H1 (cell line): ENCODE data around the gene SUSD6. TPM values are rescaled to one million over a fixed set of nuclear protein-coding genes. Genes with fewer than 3 reads are reported as not detected.

Source experiments
- CTCF ChIA-PET: fragments of 300-600 bp; sonication (Branson Sonifier 250); formaldehyde crosslinking; loops from one replicate; lab custom pipeline; 2021; ENCODE audit not compliant: partially characterized antibody; lab: Charles Lee
- POLR2A ChIA-PET: fragments of 300-600 bp; sonication (Branson Sonifier 250); formaldehyde crosslinking; loops from one replicate; lab custom pipeline; 2021; ENCODE audit warnings: inconsistent platforms; ENCODE audit not compliant: partially characterized antibody; lab: Charles Lee
- DNase-seq, 2 experiments: peaks; one replicate each; pipeline versions ENCODE4 v3.0.0 to v3.0.0-alpha.2; 2010 to 2022; ENCODE audit warnings: low spot score in 2 of 2, low read depth in 1 of 2, mixed read lengths in 1 of 2
- FAIRE-seq: peaks from 2 replicates; lab custom pipeline; 2011; peaks lifted over from hg19 to GRCh38; lab: Jason Lieb, UNC
- H2AFZ ChIP-seq: 2 replicates; pipeline ENCODE4 v1.8.1; 2012; ENCODE audit warnings: low read length, inconsistent platforms
- H2AK5ac ChIP-seq: 2 replicates; pipeline ENCODE4 v1.6.1; 2013; ENCODE audit warnings: low read depth, low read length
- H2BK120ac ChIP-seq: replicated peaks from 2 replicates; pipeline ENCODE3; 2013; ENCODE audit warnings: low read depth, low read length, inconsistent platforms
- H2BK12ac ChIP-seq: 2 replicates; pipeline ENCODE4 v1.6.1; 2013; ENCODE audit warnings: low read depth, low read length
- H2BK15ac ChIP-seq: 2 replicates; pipeline ENCODE4 v1.6.1; 2013; ENCODE audit warnings: low read length
- H2BK20ac ChIP-seq: 2 replicates; pipeline ENCODE4 v1.6.1; 2013; ENCODE audit warnings: low read length
- H2BK5ac ChIP-seq: 2 replicates; pipeline ENCODE4 v1.6.1; 2013; ENCODE audit warnings: low read depth, low read length
- H3K14ac ChIP-seq: 2 replicates; pipeline ENCODE4 v1.6.1; 2013; ENCODE audit warnings: inconsistent platforms; ENCODE audit not compliant: insufficient read length
- H3K18ac ChIP-seq: 2 replicates; pipeline ENCODE4 v1.6.1; 2013; ENCODE audit warnings: low read length; ENCODE audit errors: extremely low read depth
- H3K23ac ChIP-seq: 2 replicates; pipeline ENCODE4 v1.6.1; 2013; ENCODE audit warnings: inconsistent platforms; ENCODE audit not compliant: insufficient read length
- H3K23me2 ChIP-seq: 2 replicates; pipeline ENCODE4 v1.6.1; 2013; ENCODE audit warnings: low read depth, low read length
- H3K27ac ChIP-seq: 2 replicates; pipeline ENCODE4 v1.6.1; 2011; ENCODE audit warnings: low read depth, low read length, inconsistent platforms
- H3K27me3 ChIP-seq, 4 experiments: replicated peaks in 1 of 4; 1 replicate in 1 of 4; 2 replicates in 3 of 4; pipeline versions ENCODE4 v1.6.1 to v1.8.1; 2011 to 2013; ENCODE audit warnings: low read length in 3 of 4, mild to moderate bottlenecking in 3 of 4, inconsistent platforms in 2 of 4, mixed read lengths in 2 of 4, moderate library complexity in 1 of 4; ENCODE audit not compliant: control insufficient read depth in 3 of 4, insufficient read depth in 3 of 4; ENCODE audit errors: extremely low read depth in 1 of 4
- H3K36me3 ChIP-seq, 4 experiments: 2 replicates each; pipeline versions ENCODE4 v1.6.1 to v1.8.1; 2011 to 2013; ENCODE audit warnings: mild to moderate bottlenecking in 4 of 4, low read length in 3 of 4, moderate library complexity in 2 of 4, control low read depth in 1 of 4, inconsistent platforms in 1 of 4; ENCODE audit not compliant: insufficient read depth in 4 of 4, control insufficient read depth in 2 of 4
- H3K4ac ChIP-seq: replicated peaks from 2 replicates; pipeline ENCODE3; 2013; ENCODE audit warnings: low read length, low read depth, mixed read lengths, inconsistent platforms; ENCODE audit not compliant: insufficient read length
- H3K4me1 ChIP-seq, 4 experiments: replicated peaks in 1 of 4; 1 replicate in 1 of 4; 2 replicates in 3 of 4; pipeline versions ENCODE4 v1.6.1 to v1.8.1; 2011 to 2013; ENCODE audit warnings: low read length in 3 of 4, inconsistent platforms in 2 of 4, mixed read lengths in 1 of 4; ENCODE audit not compliant: insufficient read depth in 4 of 4, control insufficient read depth in 3 of 4
- H3K4me2 ChIP-seq, 2 experiments: 2 replicates each; pipeline versions ENCODE4 v1.6.1 to v1.8.1; 2011 to 2013; ENCODE audit warnings: low read depth in 2 of 2, low read length in 2 of 2, control low read depth in 1 of 2, inconsistent platforms in 1 of 2, mild to moderate bottlenecking in 1 of 2; ENCODE audit not compliant: insufficient read depth in 1 of 2
- H3K4me3 ChIP-seq, 4 experiments: fragments of 200-600, 300-600 bp in 1 of 4; sonication (generic), shearing (Covaris generic), sonication (Bioruptor Twin) in 1 of 4; 2 replicates each; pipeline versions ENCODE4 v1.5.1 to v1.8.1; 2011 to 2016; ENCODE audit warnings: low read length in 4 of 4, low read depth in 3 of 4, control low read depth in 2 of 4, inconsistent platforms in 2 of 4, mild to moderate bottlenecking in 2 of 4, mixed read lengths in 1 of 4, moderate library complexity in 1 of 4; ENCODE audit not compliant: insufficient read depth in 2 of 4; ENCODE audit errors: extremely low read depth in 1 of 4
- H3K56ac ChIP-seq: replicated peaks from 2 replicates; pipeline ENCODE3; 2013; ENCODE audit warnings: low read depth, mild to moderate bottlenecking, mixed read lengths, low read length, inconsistent platforms; ENCODE audit not compliant: insufficient read length
- H3K79me1 ChIP-seq: 2 replicates; pipeline ENCODE4 v1.6.1; 2013; ENCODE audit warnings: low read depth, low read length, control low read depth
- H3K79me2 ChIP-seq, 2 experiments: 2 replicates each; pipeline versions ENCODE4 v1.6.1 to v1.8.1; 2012 to 2013; ENCODE audit warnings: low read length in 2 of 2, mild to moderate bottlenecking in 2 of 2, inconsistent platforms in 1 of 2; ENCODE audit not compliant: insufficient read depth in 2 of 2, control insufficient read depth in 1 of 2
- H3K9ac ChIP-seq, 4 experiments: replicated peaks in 1 of 4; 1 replicate in 1 of 4; 2 replicates in 3 of 4; pipeline versions ENCODE4 v1.6.1 to v1.8.1; 2011 to 2013; ENCODE audit warnings: low read depth in 3 of 4, low read length in 3 of 4, control low read depth in 2 of 4, mild to moderate bottlenecking in 2 of 4, moderate library complexity in 2 of 4, inconsistent platforms in 1 of 4; ENCODE audit errors: extremely low read depth in 1 of 4
- H3K9me3 ChIP-seq, 2 experiments: 2 replicates each; pipeline versions ENCODE4 v1.6.1 to v1.8.1; 2012 to 2013; ENCODE audit warnings: mild to moderate bottlenecking in 2 of 2, moderate library complexity in 2 of 2, control low read depth in 1 of 2, inconsistent platforms in 1 of 2, low read depth in 1 of 2, low read length in 1 of 2, mixed read lengths in 1 of 2; ENCODE audit not compliant: insufficient read depth in 2 of 2
- H4K20me1 ChIP-seq, 2 experiments: replicated peaks in 1 of 2; 2 replicates each; pipeline versions ENCODE3 to v1.8.1; 2011 to 2013; ENCODE audit warnings: inconsistent platforms in 2 of 2, low read length in 2 of 2, mild to moderate bottlenecking in 1 of 2; ENCODE audit not compliant: insufficient read depth in 2 of 2, control insufficient read depth in 1 of 2
- H4K5ac ChIP-seq: 2 replicates; pipeline ENCODE4 v1.6.1; 2013; ENCODE audit warnings: low read length, low read depth, mixed read lengths, inconsistent platforms; ENCODE audit not compliant: insufficient read length
- H4K8ac ChIP-seq: 2 replicates; pipeline ENCODE4 v1.8.0; 2013; ENCODE audit warnings: mild to moderate bottlenecking, moderate library complexity, low read length, inconsistent platforms; ENCODE audit not compliant: insufficient read depth; ENCODE audit errors: extremely low read depth
- H4K91ac ChIP-seq: replicated peaks from 2 replicates; pipeline ENCODE3; 2013; ENCODE audit warnings: low read length, mixed read lengths, inconsistent platforms; ENCODE audit not compliant: insufficient read length
- BCL11A ChIP-seq, 2 experiments: IDR thresholded peaks; one replicate each; pipeline ENCODE4 v1.6.1; 2011; ENCODE audit warnings: low read depth in 2 of 2, low read length in 2 of 2, mild to moderate bottlenecking in 2 of 2
- KDM5A ChIP-seq: fragments of 200-600 bp; IDR thresholded peaks from 2 replicates; pipeline ENCODE4 v1.7.1; 2012; ENCODE audit warnings: mild to moderate bottlenecking, low read length, inconsistent platforms, mixed read lengths
- RBBP5 ChIP-seq: IDR thresholded peaks from 2 replicates; pipeline ENCODE4 v1.7.1; 2012; ENCODE audit warnings: low read depth, mild to moderate bottlenecking, inconsistent platforms, low read length, moderate library complexity, borderline replicate concordance
- TAF7 ChIP-seq: optimal IDR thresholded peaks from 2 replicates; pipeline ENCODE3; 2011; ENCODE audit warnings: low read depth, mild to moderate bottlenecking, inconsistent platforms, low read length, moderate library complexity, borderline replicate concordance
- WGBS, 2 experiments: shearing (Covaris generic) in 1 of 2; methylation state at CpG; one replicate each; pipeline versions ENCODE4 v1.1.6 to v1.1.7; 2013 to 2015; ENCODE audit warnings: low lambda C conversion rate in 2 of 2, mixed read lengths in 2 of 2, inconsistent platforms in 1 of 2, low coverage in 1 of 2, missing lambda C conversion rate in 1 of 2; ENCODE audit not compliant: insufficient replicate concordance in 2 of 2, insufficient coverage in 1 of 2, insufficient read length in 1 of 2; ENCODE audit errors: extremely low coverage in 1 of 2, missing lambda C conversion rate in 1 of 2; 5-methylcytosine and 5-hydroxymethylcytosine counted together
- polyA plus RNA-seq, 7 experiments: library from polyadenylated mRNA; depleted of rRNA in 3 of 7; stranded (reverse) in 5 of 7; unstranded in 2 of 7; fragments of >200 nt in 5 of 7; fragments of 200-250 nt in 2 of 7; gene quantifications; 1 replicate in 5 of 7; 2 replicates in 1 of 7; 4 replicates in 1 of 7; pipeline versions ENCODE4 v1.2.1 to v1.2.3, GENCODE V29; 2011 to 2013; ENCODE audit warnings: missing spikeins in 2 of 7, mixed read lengths in 2 of 7
- total RNA-seq: library from RNA; stranded (reverse); fragmentation: NEBNext Ultra II Directional; extraction: Animal tissue kit (Norgen Biotek cat#: 25700); gene quantifications from 2 replicates; pipeline ENCODE4 v1.2.1, GENCODE V29; 2021
- TF ChIP-seq, protein P1 (sequence below), 3 experiments: IDR thresholded peaks; 1 replicate in 2 of 3; 2 replicates in 1 of 3; pipeline versions ENCODE4 v1.5.1 to v1.6.1; 2011; ENCODE audit warnings: low read length in 3 of 3, mild to moderate bottlenecking in 3 of 3, inconsistent platforms in 2 of 3, low read depth in 1 of 3, moderate library complexity in 1 of 3; ENCODE audit not compliant: insufficient read depth in 1 of 3; ENCODE audit errors: control extremely low read depth in 1 of 3

The SUSD6 gene
- total and polyA plus RNA-seq, 2 of the 8 experiments (the other 6 are each of a cell fraction or from before 2014, with no cell fraction given): 3.0 to 3.8 TPM

DNA sequence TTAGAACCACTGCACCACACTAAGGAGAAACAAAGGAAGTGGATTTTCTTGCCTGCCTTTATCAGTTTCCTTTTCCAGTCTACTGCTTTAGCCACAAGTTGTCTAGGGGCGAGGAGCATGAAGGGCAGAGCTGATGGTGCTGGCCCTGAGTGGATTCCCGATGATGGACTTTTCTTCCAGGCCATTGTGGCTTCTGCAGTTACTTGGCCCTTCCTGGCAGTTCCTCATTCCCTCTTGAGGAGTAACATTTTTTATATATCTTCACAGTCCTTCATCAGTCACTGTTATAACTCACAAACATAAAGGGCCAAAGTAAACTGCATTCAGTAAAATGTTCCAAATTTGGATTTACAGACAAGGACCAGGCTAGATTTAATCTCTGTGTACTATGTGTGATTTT is 94.3 kb downstream of the SUSD6 start:
- Histone ChIP-seq H3K4ac (no peak overlapping the region), H3K4me1 (peaks cover 0 to 10% (median 4%) of the 10 kb centered on the region in 4 experiments; a peak in 4 of 7 replicates), H3K79me1 (no peaks in the 10 kb centered on the region), H2BK120ac (no peak overlapping the region), H3K9ac (no peak overlapping the region), H2AK5ac (no peak overlapping the region), H3K23me2 (no peaks in the 10 kb centered on the region), H4K8ac (no peak overlapping the region), H4K5ac (no peak overlapping the region), H2BK15ac (no peak overlapping the region), H3K27me3 (no peaks in the 10 kb centered on the region), H3K18ac (no peak overlapping the region), H3K9me3 (no peaks in the 10 kb centered on the region), H2BK12ac (no peak overlapping the region), H3K23ac (no peak overlapping the region), H4K91ac (no peak overlapping the region), H2AFZ (no peak overlapping the region), H3K36me3 (no peaks in the 10 kb centered on the region), H3K14ac (no peak overlapping the region), H3K4me2 (no peak overlapping the region), H2BK5ac (no peak overlapping the region), H4K20me1 (no peaks in the 10 kb centered on the region), H3K56ac (no peak overlapping the region), H3K79me2 (no peaks in the 10 kb centered on the region), H2BK20ac (no peak overlapping the region), H3K27ac (no peak overlapping the region), H3K4me3 (no peak overlapping the region)
- FAIRE-seq (no peak), DNase-seq (no peak)
- ChIA-PET CTCF (interaction anchor here (0.5 to 1.3 kb wide), 5 partner anchors 34 to 931 kb away, joined by 3 to 5 read pairs (median 4); no protein-coding TSS in a partner anchor), POLR2A (interaction anchor here (1.7 kb wide), 1 partner anchor 11 kb away, joined by 4 read pairs; no protein-coding TSS in a partner anchor)
- WGBS, 2 experiments: 90% methylated on average over 2 of the region's 2 CpGs; no CpG with 5 or more reads in 1 of the 2 experiments
- TF ChIP-seq RBBP5 (no peak), TAF7 (no peak), BCL11A (IDR thresholded peaks at IDR 0.05; ENCODE audit: low read depth in 2 of 2, low read length in 2 of 2) (no peak), KDM5A (no peak)
- TF ChIP-seq, protein P1, sequence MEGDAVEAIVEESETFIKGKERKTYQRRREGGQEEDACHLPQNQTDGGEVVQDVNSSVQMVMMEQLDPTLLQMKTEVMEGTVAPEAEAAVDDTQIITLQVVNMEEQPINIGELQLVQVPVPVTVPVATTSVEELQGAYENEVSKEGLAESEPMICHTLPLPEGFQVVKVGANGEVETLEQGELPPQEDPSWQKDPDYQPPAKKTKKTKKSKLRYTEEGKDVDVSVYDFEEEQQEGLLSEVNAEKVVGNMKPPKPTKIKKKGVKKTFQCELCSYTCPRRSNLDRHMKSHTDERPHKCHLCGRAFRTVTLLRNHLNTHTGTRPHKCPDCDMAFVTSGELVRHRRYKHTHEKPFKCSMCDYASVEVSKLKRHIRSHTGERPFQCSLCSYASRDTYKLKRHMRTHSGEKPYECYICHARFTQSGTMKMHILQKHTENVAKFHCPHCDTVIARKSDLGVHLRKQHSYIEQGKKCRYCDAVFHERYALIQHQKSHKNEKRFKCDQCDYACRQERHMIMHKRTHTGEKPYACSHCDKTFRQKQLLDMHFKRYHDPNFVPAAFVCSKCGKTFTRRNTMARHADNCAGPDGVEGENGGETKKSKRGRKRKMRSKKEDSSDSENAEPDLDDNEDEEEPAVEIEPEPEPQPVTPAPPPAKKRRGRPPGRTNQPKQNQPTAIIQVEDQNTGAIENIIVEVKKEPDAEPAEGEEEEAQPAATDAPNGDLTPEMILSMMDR (IDR thresholded peaks at IDR 0.05; ENCODE audit: control extremely low read depth in 1 of 3, insufficient read depth in 1 of 3, low read depth in 1 of 3, low read length in 3 of 3): no peak
